Measurements from ENCODE around the gene TLE3. TPM values are rescaled to one million over a fixed set of nuclear protein-coding genes. Genes with fewer than 3 reads are reported as not detected.

The TLE3 gene
- total and polyA plus RNA-seq, 2 experiments from 2014 or later = 21.2 to 45.9 TPM

DNA sequence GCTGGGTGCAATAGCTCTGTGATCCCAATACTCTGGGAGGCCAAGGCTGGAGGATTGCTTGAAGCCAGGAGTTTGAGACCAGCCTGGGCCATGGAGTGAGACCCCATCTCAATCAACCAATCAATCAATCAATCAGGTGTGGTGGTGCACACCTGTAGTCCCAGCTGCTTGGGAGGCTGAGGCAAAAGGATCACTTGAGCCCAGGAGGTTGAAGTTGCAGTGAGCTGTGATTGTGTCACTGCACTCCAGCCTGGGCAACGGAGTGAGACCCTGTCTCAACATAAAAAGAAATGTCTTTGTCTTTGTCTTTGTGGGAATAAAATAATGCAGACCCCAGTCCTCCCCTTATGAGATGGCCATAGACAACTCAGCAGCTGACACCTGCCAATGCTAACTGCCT, 34.9 kb upstream of the TLE3 start:
- Histone ChIP-seq H3K4me2 (no peak overlapping the region), H3K36me3 (replicated peaks; ENCODE audit: insufficient read depth, low read depth) (no peaks in the 10 kb centered on the region), H3K9me2 (replicated peaks; ENCODE audit: insufficient read depth) (no peaks in the 10 kb centered on the region), H3K4me3 (no peak overlapping the region), H2AFZ (no peak overlapping the region), H4K20me1 (ENCODE audit: insufficient read depth, poor library complexity, severe bottlenecking) (no peaks in the 10 kb centered on the region), H3K27ac (no peak overlapping the region), H3K27me3 (no peaks in the 10 kb centered on the region), H3K9me3 (ENCODE audit: low read depth) (no peaks in the 10 kb centered on the region), H3K79me2 (no peaks in the 10 kb centered on the region), H3K4me1 (ENCODE audit: insufficient read depth) (no peaks in the 10 kb centered on the region)
- DNase-seq (ENCODE audit: low spot score) = no peak
- TF ChIP-seq EZH2phosphoT487 (IDR thresholded peaks at IDR 0.05; ENCODE audit: low read depth, severe bottlenecking, unreplicated experiment) (no peak), EZH2 (IDR thresholded peaks at IDR 0.05; ENCODE audit: borderline replicate concordance) (no peak)
- TF ChIP-seq, protein P1, sequence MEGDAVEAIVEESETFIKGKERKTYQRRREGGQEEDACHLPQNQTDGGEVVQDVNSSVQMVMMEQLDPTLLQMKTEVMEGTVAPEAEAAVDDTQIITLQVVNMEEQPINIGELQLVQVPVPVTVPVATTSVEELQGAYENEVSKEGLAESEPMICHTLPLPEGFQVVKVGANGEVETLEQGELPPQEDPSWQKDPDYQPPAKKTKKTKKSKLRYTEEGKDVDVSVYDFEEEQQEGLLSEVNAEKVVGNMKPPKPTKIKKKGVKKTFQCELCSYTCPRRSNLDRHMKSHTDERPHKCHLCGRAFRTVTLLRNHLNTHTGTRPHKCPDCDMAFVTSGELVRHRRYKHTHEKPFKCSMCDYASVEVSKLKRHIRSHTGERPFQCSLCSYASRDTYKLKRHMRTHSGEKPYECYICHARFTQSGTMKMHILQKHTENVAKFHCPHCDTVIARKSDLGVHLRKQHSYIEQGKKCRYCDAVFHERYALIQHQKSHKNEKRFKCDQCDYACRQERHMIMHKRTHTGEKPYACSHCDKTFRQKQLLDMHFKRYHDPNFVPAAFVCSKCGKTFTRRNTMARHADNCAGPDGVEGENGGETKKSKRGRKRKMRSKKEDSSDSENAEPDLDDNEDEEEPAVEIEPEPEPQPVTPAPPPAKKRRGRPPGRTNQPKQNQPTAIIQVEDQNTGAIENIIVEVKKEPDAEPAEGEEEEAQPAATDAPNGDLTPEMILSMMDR (IDR thresholded peaks at IDR 0.05; ENCODE audit: poor library complexity) = no peak
- 100% methylated on average over 1 of the region's 1 CpG for WGBS (ENCODE audit: low lambda C conversion rate, missing lambda C conversion rate)

DNA sequence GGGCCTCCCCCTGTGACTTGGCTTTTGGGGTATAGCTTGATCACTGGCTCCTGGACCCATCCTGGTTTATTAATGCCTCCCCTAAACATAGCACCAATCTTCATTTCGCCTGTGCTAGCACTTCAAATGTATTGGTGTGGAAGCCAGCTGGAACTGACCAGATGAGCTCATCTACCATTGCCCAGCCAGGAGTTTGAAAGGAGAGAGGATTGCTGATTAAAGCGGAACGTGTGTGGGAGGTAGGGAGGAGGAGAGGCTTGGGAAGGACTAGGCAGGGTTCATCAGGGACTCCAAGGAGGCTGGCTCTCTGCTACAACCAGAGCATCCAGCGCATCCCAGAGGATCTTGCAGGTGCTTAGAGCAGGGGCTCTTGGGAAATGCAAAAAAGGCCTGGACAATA, 34.4 kb upstream of the TLE3 start:
- Histone ChIP-seq H3K27me3 (no peaks in the 10 kb centered on the region), H2AFZ (no peak overlapping the region), H4K20me1 (ENCODE audit: insufficient read depth, poor library complexity, severe bottlenecking) (no peaks in the 10 kb centered on the region), H3K4me1 (ENCODE audit: insufficient read depth) (no peaks in the 10 kb centered on the region), H3K27ac (no peak overlapping the region), H3K9me3 (ENCODE audit: low read depth) (no peaks in the 10 kb centered on the region), H3K36me3 (replicated peaks; ENCODE audit: insufficient read depth, low read depth) (no peaks in the 10 kb centered on the region), H3K9me2 (replicated peaks; ENCODE audit: insufficient read depth) (no peaks in the 10 kb centered on the region), H3K4me3 (no peak overlapping the region), H3K79me2 (no peaks in the 10 kb centered on the region), H3K4me2 (no peak overlapping the region)
- TF ChIP-seq, protein P1 (IDR thresholded peaks at IDR 0.05; ENCODE audit: poor library complexity) = no peak
- TF ChIP-seq EZH2phosphoT487 (IDR thresholded peaks at IDR 0.05; ENCODE audit: low read depth, severe bottlenecking, unreplicated experiment) (no peak), EZH2 (IDR thresholded peaks at IDR 0.05; ENCODE audit: borderline replicate concordance) (no peak)
- no peak for DNase-seq (ENCODE audit: low spot score)
- 78% methylated on average over 4 of the region's 4 CpGs for WGBS (ENCODE audit: low lambda C conversion rate, missing lambda C conversion rate)

DNA sequence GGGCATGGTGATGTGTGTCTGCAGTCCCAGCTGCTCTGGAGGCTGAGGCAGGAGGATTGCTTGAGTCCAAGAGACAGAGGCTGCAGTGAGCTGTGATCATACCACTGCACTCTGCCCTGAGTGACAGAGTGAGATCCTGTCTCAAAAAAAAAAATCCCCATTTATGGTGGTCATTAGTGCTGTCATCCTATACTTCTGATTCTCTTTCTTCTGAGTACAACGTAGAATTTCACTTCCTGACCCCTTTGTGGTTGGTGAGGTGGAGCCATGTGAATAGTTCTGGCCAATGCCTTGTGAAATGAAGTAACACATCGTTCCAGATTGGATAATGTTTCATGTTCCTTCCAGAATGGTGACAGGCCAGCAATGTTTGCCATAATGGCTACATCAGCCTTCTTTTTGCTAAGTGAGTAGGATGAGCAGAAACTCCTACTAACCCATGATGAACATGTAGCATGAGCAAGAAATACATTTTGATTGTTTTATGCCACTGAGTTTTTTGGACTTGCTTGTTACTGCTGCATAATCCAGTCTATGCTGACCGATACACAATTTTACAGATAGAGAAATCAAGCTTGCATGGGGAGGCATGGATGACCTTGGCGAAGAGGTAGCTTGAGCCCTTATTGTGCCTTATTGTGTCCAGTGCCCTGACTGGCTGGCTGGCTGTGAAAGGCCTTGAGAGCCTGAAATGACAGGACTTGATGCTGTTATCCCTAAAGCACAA, 30.9 kb upstream of the TLE3 start:
- no peaks in the 10 kb centered on the region for H3K4me1 ChIP-seq (ENCODE audit: insufficient read depth)
- H3K4me3 ChIP-seq = no peak overlapping the region
- no peak overlapping the region for H3K4me2 ChIP-seq
- H3K27me3 ChIP-seq = no peaks in the 10 kb centered on the region
- no peak for DNase-seq (ENCODE audit: low spot score)
- TF ChIP-seq EZH2 (IDR thresholded peaks at IDR 0.05; ENCODE audit: borderline replicate concordance) (no peak), EZH2phosphoT487 (IDR thresholded peaks at IDR 0.05; ENCODE audit: low read depth, severe bottlenecking, unreplicated experiment) (no peak)
- TF ChIP-seq, protein P1 (IDR thresholded peaks at IDR 0.05; ENCODE audit: poor library complexity) = no peak
- H3K79me2 ChIP-seq = no peaks in the 10 kb centered on the region
- H2AFZ ChIP-seq = no peak overlapping the region
- WGBS (ENCODE audit: low lambda C conversion rate, missing lambda C conversion rate) = 87% methylated on average over 4 of the region's 4 CpGs
- H3K9me2 ChIP-seq (replicated peaks; ENCODE audit: insufficient read depth) = no peaks in the 10 kb centered on the region
- H4K20me1 ChIP-seq (ENCODE audit: insufficient read depth, poor library complexity, severe bottlenecking) = no peaks in the 10 kb centered on the region
- no peaks in the 10 kb centered on the region for H3K9me3 ChIP-seq (ENCODE audit: low read depth)
- no peaks in the 10 kb centered on the region for H3K36me3 ChIP-seq (replicated peaks; ENCODE audit: insufficient read depth, low read depth)
- no peak overlapping the region for H3K27ac ChIP-seq

Data from hepatocyte (in vitro differentiated cells).